GM13976 (cell line): ENCODE data around the gene MIEF1.

ENCODE experiments used
- DNase-seq: peaks from one replicate; pipeline ENCODE4 v3.0.0; 2012; ENCODE audit warnings: low spot score
- CTCF ChIP-seq: IDR thresholded peaks from 2 replicates; pipeline ENCODE4 v1.5.1; 2012; ENCODE audit warnings: borderline replicate concordance, mild to moderate bottlenecking; ENCODE audit not compliant: insufficient read depth; ENCODE audit errors: extremely low read depth, missing control alignments, control extremely low read depth
- in situ Hi-C: fragments of 300-500 bp; cut with MboI; formaldehyde crosslinking; loops from one replicate; pipeline ENCODE4 v1.12.0; 2022; ENCODE audit warnings: low sequenced_read_pairs, mixed read lengths, inconsistent platforms; ENCODE audit not compliant: unreplicated experiment

MIEF1 gene

GRCh38 chr22:39457556-39458443 is 44.3 kb upstream of the MIEF1 start:
- in situ Hi-C loops: no loop called here

GRCh38 chr22:39458444-39459083 is 43.5 kb upstream of the MIEF1 start:
- no peak for TF ChIP-seq CTCF
- DNase-seq: no peak
- in situ Hi-C loops: no loop called here

More at GRCh38 chr22:39457556-39458443, 44.3 kb upstream of the MIEF1 start:
- DNase-seq: peak; percentile 73
- no peak for TF ChIP-seq CTCF

- in situ Hi-C loops: no loop called here
- DNase-seq: no peak
- no peak for TF ChIP-seq CTCF
Measured at GRCh38 chr22:39459681-39460080, 42.4 kb upstream of the MIEF1 start.

DNA sequence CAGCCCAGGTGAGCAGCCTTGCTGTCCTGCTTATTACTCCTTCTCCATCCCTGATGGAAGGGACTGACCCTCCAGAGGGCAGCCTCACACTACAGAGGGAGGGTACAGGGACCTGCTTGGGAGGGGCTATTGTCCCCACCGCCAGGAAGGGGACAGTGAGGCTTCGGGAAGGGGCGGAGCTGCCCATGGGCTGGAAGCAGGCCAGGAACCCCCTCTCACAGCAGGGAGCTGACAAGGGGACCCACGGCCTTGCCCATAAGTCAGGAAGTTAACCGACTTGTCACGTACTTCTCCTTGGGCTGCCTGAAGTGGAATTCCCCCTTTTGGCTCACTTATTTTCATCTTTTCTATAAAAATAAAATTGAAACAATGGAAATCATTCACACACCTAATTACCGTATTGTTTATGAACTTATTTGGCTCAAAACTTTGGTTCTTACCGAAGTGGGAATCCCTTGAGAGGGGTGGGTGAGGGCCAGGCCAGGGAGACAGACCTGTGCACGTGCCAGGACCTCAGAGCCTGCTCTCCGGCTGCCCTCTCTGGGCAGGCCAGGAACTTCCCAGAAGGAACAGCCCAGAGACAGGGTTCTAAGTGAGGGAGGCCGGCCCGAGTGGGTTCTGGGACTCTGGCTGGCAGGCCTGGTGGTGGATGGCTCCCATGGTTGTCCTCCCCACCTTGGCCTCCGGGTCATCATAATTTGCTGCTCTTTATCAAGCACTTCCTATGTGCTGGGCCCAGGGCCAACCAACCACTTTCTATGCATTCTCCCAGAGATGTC is 39.5 kb upstream of the MIEF1 start:
- DNase-seq: peak; percentile 68
- TF ChIP-seq CTCF: peak; percentile 30
- in situ Hi-C loops: no loop called here

GRCh38 chr22:39463277-39463676 is 38.8 kb upstream of the MIEF1 start:
- in situ Hi-C loops: no loop called here
- TF ChIP-seq CTCF: no peak
- no peak for DNase-seq

GRCh38 chr22:39463931-39464390 is 38.1 kb upstream of the MIEF1 start:
- no peak for DNase-seq
- TF ChIP-seq CTCF: no peak
- in situ Hi-C loops: no loop called here
